HEK293 (cell line): ENCODE results near the gene COL5A1.

Source experiments
- CTCF ChIP-seq: fragments of 450-650 bp; formaldehyde crosslinking; IDR thresholded peaks from 2 replicates; pipeline ENCODE4 v1.5.1; 2016; ENCODE audit warnings: missing biosample characterization, missing genetic modification characterization
- WT1 ChIP-seq: fragments of 450-650 bp; formaldehyde crosslinking; IDR thresholded peaks from 2 replicates; pipeline ENCODE4 v1.5.1; 2016; ENCODE audit warnings: missing biosample characterization, missing genetic modification characterization
- ZNF18 ChIP-seq: fragments of 450-650 bp; formaldehyde crosslinking; IDR thresholded peaks from 2 replicates; pipeline ENCODE4 v1.5.1; 2016; ENCODE audit warnings: missing biosample characterization, missing genetic modification characterization
- ZNF426 ChIP-seq: fragments of 450-650 bp; formaldehyde crosslinking; IDR thresholded peaks from 2 replicates; pipeline ENCODE4 v1.5.1; 2017; ENCODE audit warnings: missing biosample characterization, missing genetic modification characterization, mild to moderate bottlenecking, inconsistent platforms, moderate library complexity
- ZNF621 ChIP-seq: fragments of 450-650 bp; formaldehyde crosslinking; IDR thresholded peaks from 2 replicates; pipeline ENCODE4 v1.5.1; 2017; ENCODE audit warnings: missing biosample characterization, missing genetic modification characterization
- ZNF658 ChIP-seq: fragments of 450-650 bp; formaldehyde crosslinking; IDR thresholded peaks from 2 replicates; pipeline ENCODE4; 2016; ENCODE audit warnings: missing biosample characterization, missing genetic modification characterization
- ZSCAN18 ChIP-seq: fragments of 450-650 bp; formaldehyde crosslinking; IDR thresholded peaks from 2 replicates; pipeline ENCODE4 v1.5.1; 2016; ENCODE audit warnings: missing biosample characterization, missing genetic modification characterization

DNA sequence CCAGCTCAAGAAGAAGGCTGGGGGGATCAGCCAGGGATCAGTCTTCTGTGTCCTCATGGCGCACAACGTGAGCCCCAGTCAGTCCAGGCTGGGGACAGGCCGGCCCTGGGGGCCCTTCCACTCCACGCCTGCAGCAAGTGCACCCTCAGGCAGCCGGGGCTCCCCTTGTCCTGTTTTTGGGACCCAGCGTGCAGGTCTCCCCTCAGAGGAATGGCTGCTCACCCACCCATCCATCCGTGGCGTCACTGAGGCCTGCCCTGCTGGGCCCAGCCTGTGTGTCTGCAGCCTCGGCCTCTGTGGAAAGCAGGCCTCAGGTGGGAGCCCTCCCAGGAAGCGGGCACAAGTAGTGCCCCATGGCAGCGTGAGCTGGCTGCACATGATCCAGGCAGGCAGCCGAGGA is 186.4 kb downstream of the COL5A1 start:
- TF ChIP-seq ZNF658 (tag by site-specific recombination) (no peak), CTCF (no peak), ZSCAN18 (tag by site-specific recombination) (no peak), WT1 (tag by site-specific recombination) (no peak), ZNF426 (tag by site-specific recombination) (no peak), ZNF18 (tag by site-specific recombination) (no peak), ZNF621 (tag by site-specific recombination) (no peak)
